Stromal cell of bone marrow (primary cell): ENCODE measurements around the gene FH.

ENCODE experiments used
- DNase-seq: peaks from one replicate; pipeline ENCODE4 v3.0.0-alpha.2; 2012; ENCODE audit warnings: low read depth

FH gene

GRCh38 chr1:241521718-241522117 is 2.2 kb upstream of the FH start:
- no peak for DNase-seq

- no peak for DNase-seq
Measured at GRCh38 chr1:241520080-241520465, 518 bp upstream of the FH start.

DNA sequence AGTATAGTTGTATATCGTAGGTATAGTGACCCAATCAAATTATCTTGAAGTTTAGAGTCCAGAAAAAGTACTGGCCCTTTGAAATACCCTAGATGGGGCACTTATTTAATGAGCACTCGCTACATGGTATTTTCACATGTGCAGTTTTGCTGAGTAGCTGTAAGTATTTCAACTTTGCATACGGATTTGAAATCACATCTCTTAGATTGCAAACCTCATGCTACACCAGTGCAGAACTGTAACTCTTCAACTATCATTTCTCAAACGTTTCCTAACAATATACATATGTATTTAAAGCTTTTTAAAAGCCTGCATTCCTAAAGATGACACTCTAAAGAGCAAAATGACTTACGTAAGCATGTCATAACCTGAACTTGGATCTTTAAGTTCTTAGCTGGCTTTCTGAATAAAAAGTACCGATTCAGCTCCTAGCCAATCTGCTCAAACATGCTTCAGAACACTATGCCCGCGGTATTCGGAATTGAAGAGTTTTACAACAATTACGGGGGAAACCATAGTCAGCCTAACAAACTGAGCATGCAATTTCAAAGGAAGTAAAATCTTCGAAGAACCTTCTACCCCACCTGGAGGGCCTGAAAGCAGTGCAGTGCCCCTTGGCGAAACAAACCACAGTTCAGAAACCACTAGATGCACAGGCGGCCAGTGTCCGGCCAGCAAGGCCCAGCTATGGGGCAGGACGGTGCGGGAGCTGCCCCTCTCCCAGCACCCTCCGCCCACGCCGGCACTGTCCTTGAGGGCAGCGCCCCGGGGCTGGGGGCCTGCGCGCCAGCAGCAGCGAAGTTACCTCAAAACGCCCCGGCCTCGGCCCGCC is 863 bp downstream of the FH start:
- DNase-seq: peak; percentile 3

DNA sequence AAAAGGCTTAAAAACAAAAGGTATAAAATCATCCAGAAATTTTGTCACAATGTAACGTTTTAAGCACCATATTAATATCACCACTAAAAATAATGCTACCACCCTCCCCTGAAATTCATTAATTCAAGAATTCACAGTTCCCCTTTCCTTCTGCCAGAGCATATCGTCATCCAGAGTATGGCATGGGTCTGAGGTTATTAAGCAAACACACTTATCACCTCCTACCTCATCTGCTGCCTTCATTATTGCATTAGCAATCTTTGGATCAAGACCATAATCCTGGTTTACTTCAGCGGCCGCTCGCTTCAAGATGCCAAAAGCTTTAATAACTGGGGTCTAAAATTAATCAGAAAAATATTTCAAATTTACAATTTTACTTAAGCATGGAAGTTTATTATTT is 6.2 kb downstream of the FH start:
- DNase-seq: no peak

DNA sequence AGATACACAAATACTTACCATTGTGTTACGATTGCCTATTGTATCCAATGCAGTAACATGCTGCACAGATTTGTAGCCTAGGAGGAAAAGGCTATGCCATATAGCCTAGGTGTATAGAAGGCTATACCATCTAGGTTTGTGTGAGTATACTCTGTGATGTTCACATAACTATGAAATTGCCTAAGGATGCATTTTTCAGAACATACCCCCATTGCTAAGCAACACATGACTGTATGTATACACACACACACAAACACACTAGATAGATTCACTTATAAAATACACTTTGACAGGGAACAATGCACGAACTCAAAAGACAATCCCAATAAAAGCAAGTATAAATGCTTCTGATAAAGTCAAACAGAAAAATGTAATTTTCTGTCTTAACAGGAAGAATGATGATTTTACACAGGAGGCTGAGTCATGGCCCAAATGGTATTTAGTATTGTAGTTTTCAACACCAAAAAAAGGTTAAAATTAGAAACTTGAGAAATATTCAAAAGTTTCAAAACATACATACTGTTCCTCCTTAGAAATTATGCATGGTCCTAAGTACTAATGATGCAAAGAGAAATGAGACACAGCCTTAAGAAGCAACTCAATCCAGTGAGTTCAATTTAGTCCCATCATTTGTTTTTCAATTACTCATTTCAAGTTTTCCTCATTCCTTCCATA is 12.2 kb downstream of the FH start:
- DNase-seq: no peak

DNA sequence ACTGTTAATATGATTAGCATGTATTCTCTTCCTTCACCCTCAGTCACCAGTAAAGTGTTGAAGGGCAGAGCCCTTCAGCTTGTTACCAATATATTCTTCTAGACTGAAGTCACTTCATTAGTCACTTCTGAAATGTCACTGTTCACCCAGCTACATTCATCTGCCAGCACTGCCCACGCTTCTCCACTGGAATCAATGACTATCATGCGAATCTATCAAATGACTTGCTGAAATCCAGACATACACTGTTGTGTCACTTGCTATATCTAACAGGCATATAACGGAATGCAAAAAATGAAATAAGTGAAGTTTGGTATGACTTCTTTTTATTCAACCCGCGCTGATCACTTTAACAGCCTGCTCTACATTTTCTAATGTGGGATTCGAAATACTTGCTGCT is 16.1 kb downstream of the FH start:
- no peak for DNase-seq

DNA sequence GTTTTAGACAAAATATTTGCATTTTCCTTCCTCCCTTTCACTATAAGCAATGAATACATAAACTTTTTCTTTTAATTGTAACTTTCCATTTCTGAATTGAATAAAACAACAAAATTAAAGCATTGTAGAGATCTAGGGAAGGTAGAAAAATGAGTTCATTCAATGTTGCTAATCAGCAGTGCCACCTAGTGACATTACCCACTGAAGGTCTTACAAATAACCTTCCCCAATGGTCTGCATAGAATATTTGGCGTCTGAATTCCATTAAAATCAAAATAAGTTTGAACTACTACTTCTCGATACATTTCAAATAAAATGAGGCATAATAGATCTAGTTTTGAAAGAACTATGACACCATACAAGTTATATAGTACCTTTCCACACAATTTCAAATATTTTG is 19.6 kb downstream of the FH start:
- peak; percentile 36 for DNase-seq

- no peak for DNase-seq
Measured at GRCh38 chr1:241495741-241496140, 23.8 kb downstream of the FH start.

DNA sequence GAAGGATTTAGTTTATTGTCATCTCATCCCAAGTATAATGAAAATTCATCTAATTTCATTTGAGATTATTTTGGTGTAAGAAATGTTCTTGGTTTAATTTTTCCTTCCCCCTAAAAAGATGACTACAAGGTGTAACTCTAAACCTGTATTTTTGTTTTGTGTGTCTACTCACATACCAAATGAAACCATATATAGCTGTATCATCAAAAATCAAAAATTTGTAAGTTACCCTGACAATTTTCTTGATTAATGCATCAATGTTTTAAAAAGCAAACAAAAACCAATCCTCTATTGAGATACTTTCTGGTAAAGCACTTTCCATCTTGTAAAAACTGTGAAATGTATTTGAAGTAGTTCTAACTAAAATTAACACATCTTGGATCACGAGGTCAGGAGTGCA is 30.8 kb downstream of the FH start:
- no peak for DNase-seq

- DNase-seq: no peak
Measured at GRCh38 chr1:241485554-241485992, 34.0 kb downstream of the FH start.

DNA sequence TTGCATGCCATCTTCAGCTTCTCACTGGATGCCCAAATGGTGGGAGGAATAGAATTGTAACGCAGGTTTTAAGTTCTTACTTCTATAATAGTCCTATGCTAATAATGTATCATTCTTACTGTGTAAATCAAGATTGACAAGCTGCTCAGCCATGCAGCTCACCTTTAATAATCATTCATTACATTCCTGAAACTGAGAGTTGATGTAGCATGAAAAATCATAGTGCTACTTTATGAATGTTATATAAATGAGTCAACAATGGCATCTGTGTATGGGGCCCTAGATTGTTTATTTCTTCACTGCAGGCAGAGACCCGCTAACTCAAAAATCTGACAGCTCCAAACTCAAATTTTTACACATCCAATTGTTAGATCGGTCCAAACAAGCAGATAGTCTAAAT is 34.4 kb downstream of the FH start:
- DNase-seq: no peak

GRCh38 chr1:241482761-241483250 is 36.7 kb downstream of the FH start:
- DNase-seq: peak; percentile 42

GRCh38 chr1:241479294-241479693 is 40.3 kb downstream of the FH start:
- DNase-seq: no peak

DNA sequence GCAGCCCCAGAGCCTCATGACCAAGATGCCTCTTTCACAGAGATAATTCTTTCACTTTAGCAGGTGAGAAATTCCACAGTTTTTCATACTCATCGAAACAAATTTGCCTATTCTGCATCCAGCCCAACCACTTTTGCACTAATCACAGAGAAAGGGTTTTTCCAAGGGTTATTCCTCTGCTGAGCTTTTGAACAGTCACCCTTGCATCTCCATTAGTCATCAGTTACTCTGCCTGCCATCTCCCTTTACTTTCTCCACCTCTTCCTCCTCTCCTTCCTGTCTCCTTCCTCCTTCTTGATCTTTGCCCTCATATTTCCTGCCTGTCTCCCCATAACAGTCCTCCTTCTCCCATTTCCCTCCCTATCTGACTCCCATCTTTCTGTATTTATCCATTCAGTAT is 43.9 kb downstream of the FH start:
- peak; percentile 18 for DNase-seq

DNA sequence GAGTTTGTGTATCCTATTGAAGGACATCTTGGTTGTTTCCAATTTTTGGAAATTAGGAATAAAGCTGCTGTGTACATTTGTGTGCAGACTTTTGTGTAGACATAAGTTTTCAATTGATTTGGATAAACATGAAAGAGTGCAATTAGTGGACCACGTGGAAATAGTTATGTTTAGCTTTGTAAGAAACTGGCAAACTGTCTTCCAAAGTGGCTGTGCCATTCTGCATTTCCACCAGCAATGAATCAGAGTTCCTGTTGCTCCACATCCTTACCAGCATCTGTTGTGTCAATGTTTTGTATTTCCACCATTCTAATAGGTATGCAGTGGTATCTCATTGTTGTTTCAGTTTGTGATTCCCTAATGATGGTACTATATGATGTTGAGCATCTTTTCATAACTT is 46.5 kb downstream of the FH start:
- DNase-seq: no peak

DNA sequence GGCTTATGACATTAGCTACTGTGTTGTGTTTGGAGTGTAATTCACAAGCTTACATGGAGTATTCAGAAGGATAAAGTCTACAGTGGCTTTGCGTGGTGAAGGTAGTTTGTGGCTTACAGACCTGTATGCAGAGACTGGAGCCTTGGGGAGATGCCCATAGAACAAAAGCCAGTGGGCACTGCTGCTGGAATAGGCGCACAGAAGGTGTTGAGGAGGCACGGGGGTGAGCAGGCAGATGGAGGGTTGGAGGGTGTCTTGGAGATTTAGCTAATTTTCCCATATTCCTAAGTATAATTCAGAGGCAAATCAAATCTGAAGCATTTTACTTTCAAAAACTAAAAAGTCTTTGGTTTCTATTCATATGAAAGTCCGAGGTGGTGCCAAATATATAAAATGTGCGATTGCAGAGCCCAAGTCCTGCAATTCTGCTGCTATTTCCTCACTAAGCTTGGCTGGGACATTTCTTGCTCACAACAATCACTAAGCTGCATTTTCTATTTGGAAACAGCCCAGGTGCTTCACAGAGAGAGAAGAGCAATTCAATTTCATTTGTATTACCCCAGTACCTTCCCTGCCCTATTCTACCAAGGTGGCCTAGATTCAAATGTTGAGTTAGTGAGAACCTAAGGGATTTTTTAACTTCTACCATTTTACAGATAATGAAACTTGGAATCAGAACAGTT is 48.5 kb downstream of the FH start:
- no peak for DNase-seq

DNA sequence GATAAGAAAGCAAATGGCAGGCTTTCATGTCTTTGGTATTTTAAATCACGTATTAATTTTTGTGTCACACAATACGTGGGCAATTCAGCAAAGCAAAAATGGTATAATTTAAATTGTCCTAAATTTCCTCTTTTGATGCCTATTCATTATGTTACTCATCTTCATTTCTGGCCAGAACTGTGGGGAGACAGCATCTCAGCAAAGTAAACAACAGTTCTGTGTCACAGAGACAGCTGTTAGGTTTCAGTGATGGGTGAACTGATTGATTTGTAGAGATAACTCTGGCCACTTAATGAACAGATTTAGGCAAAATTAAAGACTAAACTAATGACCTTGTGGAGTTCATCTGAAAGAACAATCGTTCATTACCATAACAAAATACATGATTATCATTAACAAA is 49.2 kb downstream of the FH start:
- DNase-seq: no peak

DNA sequence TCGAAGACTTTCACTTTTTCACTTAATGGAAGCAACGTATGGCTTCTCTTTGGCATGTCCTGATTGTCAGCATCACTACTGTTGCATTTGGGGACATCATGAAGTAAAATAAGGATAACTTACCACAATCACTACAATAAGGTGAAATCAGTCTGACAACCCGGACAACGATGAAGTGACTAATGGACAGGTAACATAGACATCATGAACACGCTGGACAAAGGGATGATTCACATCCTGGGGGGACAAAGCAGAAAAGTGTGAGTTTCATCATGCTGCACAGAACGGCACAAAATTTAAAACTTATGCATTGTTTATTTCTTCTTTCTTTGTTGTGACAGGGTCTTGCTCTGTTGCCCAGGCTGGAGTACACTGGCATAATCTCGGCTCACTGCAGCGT is 53.9 kb downstream of the FH start:
- DNase-seq: no peak

GRCh38 chr1:241464985-241465384 is 54.6 kb downstream of the FH start:
- DNase-seq: no peak

DNA sequence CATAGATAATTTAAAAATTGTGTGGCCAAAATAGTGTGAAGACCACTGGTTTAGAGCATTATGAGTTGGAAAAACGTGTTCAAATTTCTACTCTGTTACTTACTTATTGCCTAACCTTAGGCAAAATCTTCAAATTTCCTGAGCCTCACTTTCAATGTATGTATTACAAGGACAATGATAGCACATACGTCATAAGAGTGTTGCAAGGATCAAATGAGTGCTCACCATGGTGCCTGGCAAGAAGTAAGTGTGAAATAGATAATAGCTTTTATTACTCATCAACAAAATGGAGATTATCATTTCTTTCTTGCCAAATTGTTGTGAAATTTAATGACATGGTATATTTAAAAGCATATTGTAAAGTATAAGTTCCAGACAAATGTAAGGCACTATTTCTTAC is 57.2 kb downstream of the FH start:
- DNase-seq: no peak

DNA sequence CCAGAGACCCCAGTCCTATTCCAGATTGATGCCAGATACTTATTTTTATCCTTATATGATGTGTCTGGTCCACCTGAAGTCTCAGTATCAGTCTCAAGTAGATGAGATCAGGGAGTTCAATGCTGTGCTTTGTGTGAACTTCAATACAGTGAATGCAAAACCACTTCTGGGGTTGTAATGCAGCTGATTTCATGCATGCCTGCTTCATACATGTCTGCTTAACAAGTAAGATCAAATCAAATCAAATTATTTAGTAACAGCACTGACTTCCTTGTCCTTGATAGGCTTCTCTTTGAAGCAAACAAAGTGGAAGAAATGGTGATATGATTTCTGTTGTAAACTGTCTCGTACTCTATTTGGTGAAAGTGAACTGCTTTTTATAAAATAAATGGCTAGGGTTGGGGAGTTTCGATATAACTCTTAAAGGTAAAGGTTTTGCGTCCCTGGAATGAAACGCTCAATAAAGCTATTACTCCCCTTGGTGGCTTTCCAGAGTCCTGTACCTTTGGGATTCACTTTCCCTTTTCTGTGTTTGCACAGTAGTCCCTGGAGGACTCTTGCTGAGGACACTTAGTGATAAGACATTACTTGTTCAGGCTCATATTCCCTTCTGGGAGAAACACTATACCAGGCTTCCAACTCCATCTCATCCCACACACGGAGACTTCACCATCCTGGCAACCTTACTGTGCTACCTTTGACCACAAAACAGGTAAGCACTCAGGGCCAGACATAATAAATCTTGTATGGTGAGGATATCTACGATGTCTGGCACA is 59.3 kb downstream of the FH start:
- DNase-seq: no peak

GRCh38 chr1:241459186-241459802 is 60.3 kb downstream of the FH start:
- DNase-seq: no peak
